HEK293 (cell line): ENCODE measurements around the gene FSIP1.
A peak's percentile ranks its signal among the peaks of the same experiment; 100 is the strongest.

Experiments
- AEBP2 ChIP-seq: fragments of 450-650 bp; formaldehyde crosslinking; IDR thresholded peaks from 2 replicates; pipeline ENCODE4 v1.5.1; 2016; ENCODE audit warnings: missing biosample characterization, missing genetic modification characterization, borderline replicate concordance
- EGR2 ChIP-seq: fragments of 450-650 bp; formaldehyde crosslinking; IDR thresholded peaks from 2 replicates; pipeline ENCODE4 v1.5.1; 2016; ENCODE audit warnings: low read depth, missing biosample characterization, missing genetic modification characterization
- ELK4 ChIP-seq: IDR thresholded peaks from 2 replicates; pipeline ENCODE4 v1.6.1; 2011; ENCODE audit warnings: mild to moderate bottlenecking, low read depth, low read length, borderline replicate concordance
- GLI2 ChIP-seq: fragments of 450-650 bp; formaldehyde crosslinking; IDR thresholded peaks from 2 replicates; pipeline ENCODE4; 2017; ENCODE audit warnings: missing biosample characterization, missing genetic modification characterization, low read depth, borderline replicate concordance
- HOXA7 ChIP-seq: sonication (generic); formaldehyde crosslinking; IDR thresholded peaks from 2 replicates; pipeline ENCODE4 v1.8.1; 2022; ENCODE audit warnings: missing genetic modification reagents, borderline replicate concordance
- KLF1 ChIP-seq: fragments of 450-650 bp; formaldehyde crosslinking; IDR thresholded peaks from 2 replicates; pipeline ENCODE4 v1.5.1; 2016; ENCODE audit warnings: missing biosample characterization, missing genetic modification characterization
- KLF8 ChIP-seq: fragments of 450-650 bp; formaldehyde crosslinking; IDR thresholded peaks from 2 replicates; pipeline ENCODE4 v1.5.1; 2016; ENCODE audit warnings: missing biosample characterization, missing genetic modification characterization
- PATZ1 ChIP-seq: fragments of 450-650 bp; formaldehyde crosslinking; IDR thresholded peaks from 2 replicates; pipeline ENCODE4 v1.5.1; 2016; ENCODE audit warnings: missing biosample characterization, missing genetic modification characterization
- PRDM4 ChIP-seq: fragments of 450-650 bp; formaldehyde crosslinking; IDR thresholded peaks from 2 replicates; pipeline ENCODE4 v1.5.1; 2017; ENCODE audit warnings: missing biosample characterization, missing genetic modification characterization
- YY1 ChIP-seq: fragments of 450-650 bp; formaldehyde crosslinking; IDR thresholded peaks from 2 replicates; pipeline ENCODE4 v1.5.1; 2018; ENCODE audit warnings: missing biosample characterization, missing genetic modification characterization
- ZBTB44 ChIP-seq: fragments of 450-650 bp; IDR thresholded peaks from 2 replicates; pipeline ENCODE4 v1.5.1; 2018; ENCODE audit warnings: missing biosample characterization, mild to moderate bottlenecking, missing genetic modification characterization
- ZFP3 ChIP-seq: fragments of 450-650 bp; formaldehyde crosslinking; IDR thresholded peaks from 2 replicates; pipeline ENCODE4 v1.5.1; 2016; ENCODE audit warnings: low read depth, missing biosample characterization, missing genetic modification characterization
- ZNF169 ChIP-seq: fragments of 450-650 bp; formaldehyde crosslinking; IDR thresholded peaks from 2 replicates; pipeline ENCODE4 v1.5.1; 2016; ENCODE audit warnings: missing biosample characterization, missing genetic modification characterization
- ZNF221 ChIP-seq: fragments of 450-650 bp; formaldehyde crosslinking; IDR thresholded peaks from 2 replicates; pipeline ENCODE4 v1.5.1; 2017; ENCODE audit warnings: missing biosample characterization, missing genetic modification characterization, borderline replicate concordance
- ZNF266 ChIP-seq: fragments of 450-650 bp; formaldehyde crosslinking; IDR thresholded peaks from 2 replicates; pipeline ENCODE4 v1.5.1; 2016; ENCODE audit warnings: missing biosample characterization, missing genetic modification characterization, low read depth
- ZNF366 ChIP-seq: fragments of 450-650 bp; formaldehyde crosslinking; conservative IDR thresholded peaks from 2 replicates; pipeline ENCODE4 v1.5.1; 2016; ENCODE audit warnings: missing biosample characterization, missing genetic modification characterization
- ZNF449 ChIP-seq: fragments of 450-650 bp; formaldehyde crosslinking; IDR thresholded peaks from 2 replicates; pipeline ENCODE4 v1.5.1; 2017; ENCODE audit warnings: missing biosample characterization, mild to moderate bottlenecking, missing genetic modification characterization, moderate library complexity
- ZNF530 ChIP-seq: fragments of 450-650 bp; formaldehyde crosslinking; IDR thresholded peaks from 2 replicates; pipeline ENCODE4 v1.5.1; 2016; ENCODE audit warnings: low read depth, missing biosample characterization, missing genetic modification characterization
- ZNF560 ChIP-seq: fragments of 450-650 bp; formaldehyde crosslinking; IDR thresholded peaks from 2 replicates; pipeline ENCODE4 v1.5.1; 2017; ENCODE audit warnings: missing biosample characterization, missing genetic modification characterization, borderline replicate concordance
- ZNF621 ChIP-seq: fragments of 450-650 bp; formaldehyde crosslinking; IDR thresholded peaks from 2 replicates; pipeline ENCODE4 v1.5.1; 2017; ENCODE audit warnings: missing biosample characterization, missing genetic modification characterization
- ZNF623 ChIP-seq: fragments of 450-650 bp; formaldehyde crosslinking; IDR thresholded peaks from 2 replicates; pipeline ENCODE4 v1.5.1; 2016; ENCODE audit warnings: missing biosample characterization, missing genetic modification characterization
- ZNF624 ChIP-seq: fragments of 450-650 bp; formaldehyde crosslinking; IDR thresholded peaks from 2 replicates; pipeline ENCODE4 v1.5.1; 2017; ENCODE audit warnings: missing biosample characterization, missing genetic modification characterization
- ZNF639 ChIP-seq: fragments of 450-650 bp; formaldehyde crosslinking; IDR thresholded peaks from 2 replicates; pipeline ENCODE4 v1.5.1; 2016; ENCODE audit warnings: missing biosample characterization, missing genetic modification characterization
- ZNF660 ChIP-seq: fragments of 450-650 bp; IDR thresholded peaks from 2 replicates; pipeline ENCODE4 v1.5.1; 2018; ENCODE audit warnings: missing biosample characterization, mild to moderate bottlenecking, missing genetic modification characterization
- ZNF670 ChIP-seq: fragments of 450-650 bp; formaldehyde crosslinking; IDR thresholded peaks from 2 replicates; pipeline ENCODE4 v1.5.1; 2016; ENCODE audit warnings: missing biosample characterization, missing genetic modification characterization, low read depth
- ZNF677 ChIP-seq: fragments of 450-650 bp; IDR thresholded peaks from 2 replicates; pipeline ENCODE4 v1.5.0; 2018; ENCODE audit warnings: missing biosample characterization, mild to moderate bottlenecking, missing genetic modification characterization, moderate library complexity
- ZSCAN30 ChIP-seq: fragments of 450-650 bp; IDR thresholded peaks from 2 replicates; pipeline ENCODE4 v1.5.1; 2018; ENCODE audit warnings: missing biosample characterization, mild to moderate bottlenecking, missing genetic modification characterization, moderate library complexity

Gene FSIP1

GRCh38 chr15:39692356-39693327 is 90.0 kb downstream of the FSIP1 start (continued):
- TF ChIP-seq ZNF449 (tag by site-specific recombination) (no peak), ZNF639 (no peak), ZSCAN30 (tag by site-specific recombination) (no peak), HOXA7 (CRISPR knock-in tag) (no peak), ZNF624 (no peak), ZNF366 (tag by site-specific recombination) (0 out of 2 replicates have a peak, but pooled peaks have one; percentile 12), ZNF266 (tag by site-specific recombination) (no peak), KLF1 (tag by site-specific recombination) (no peak), ZNF670 (tag by site-specific recombination) (no peak), ZNF660 (tag by site-specific recombination) (0 out of 2 replicates have a peak, but pooled peaks have one; percentile 36), ELK4 (no peak), PRDM4 (tag by site-specific recombination) (no peak), ZNF530 (tag by site-specific recombination) (no peak), ZNF621 (tag by site-specific recombination) (no peak), ZFP3 (tag by site-specific recombination) (no peak), ZBTB44 (tag by site-specific recombination) (peak; percentile 76), ZNF221 (tag by site-specific recombination) (no peak), AEBP2 (no peak), ZNF169 (tag by site-specific recombination) (no peak), EGR2 (tag by site-specific recombination) (peak; percentile 30; the same call in 1 of the 2 replicates), ZNF560 (tag by site-specific recombination) (no peak), ZNF677 (no peak), GLI2 (tag by site-specific recombination) (no peak), YY1 (tag by site-specific recombination) (no peak), KLF8 (tag by site-specific recombination) (no peak), PATZ1 (tag by site-specific recombination) (0 out of 2 replicates have a peak, but pooled peaks have one; percentile 45), ZNF623 (tag by site-specific recombination) (no peak)
